ENCODE measurements around the gene ZNF556. TPM values are rescaled to one million over a fixed set of nuclear protein-coding genes. Genes with fewer than 3 reads are reported as not detected.

Gene ZNF556
- under 1 TPM in 2 of 9 donors, not detected in 7; 0.16 to 0.20 TPM for total RNA-seq
- polyA plus RNA-seq, result not detected
- long read RNA-seq, donor 1, result 0 reads
- long read RNA-seq, donor 2, result 0 reads
- long read RNA-seq, donor 3, result 0 reads

GRCh38 chr19:2867025-2867991 lies at the start of gene ZNF556:
TSS of gene ZNF556 (plus strand) at chr19:2867335. CDS start at chr19:2867422, 87 bp downstream.
- Histone ChIP-seq H3K27me3 (no peaks in the 10 kb centered on the region), H3K9me3 (peaks cover 0 to 9% (median 0%) of the 10 kb centered on the region in 12 donors), H3K4me1 (no peaks in the 10 kb centered on the region), H3K36me3 (no peaks in the 10 kb centered on the region), H3K27ac (no peak within 1 kb of the TSS), H3K4me3 (no peak within 1 kb of the TSS)
- TF ChIP-seq CTCF (IDR thresholded peaks at IDR 0.05) (no peak), POLR2A (IDR thresholded peaks at IDR 0.05) (no peak)
- DNase-seq (no peak), ATAC-seq (peak in 3 of 4 donors; percentile 36 to 79 (median 42))
- intact Hi-C loops (cut with DNase I), result loop anchor here in 3 of 10 donors (5.0 to 10.0 kb wide), 3 partner anchors 213 to 223 kb away; no protein-coding TSS in a partner anchor
- 82 to 90% (median 85%) methylated on average over 29 to 36 of the region's 36 CpGs for WGBS, 4 donors

- Histone ChIP-seq H3K4me3 (peak within 1 kb of the TSS; percentile 59 to 97 (median 84)), H3K36me3 (peaks cover 0 to 9% (median 0%) of the 10 kb centered on the region in 9 donors), H3K9me3 (no peaks in the 10 kb centered on the region), H3K4me1 (peaks cover 0 to 11% (median 5%) of the 10 kb centered on the region in 12 donors), H3K27ac (peak within 1 kb of the TSS in 11 of 12 donors; percentile 17 to 84 (median 61)), H3K27me3 (no peaks in the 10 kb centered on the region)
- 0 to 2% (median 0%) methylated on average over 25 to 64 of the region's 64 CpGs for WGBS, 4 donors
- DNase-seq (peak; percentile 96 to 100 (median 98)), ATAC-seq (peak; percentile 87 to 98 (median 96))
- peak in 1 of 2 donors; percentile 73 for TF ChIP-seq POLR2A (IDR thresholded peaks at IDR 0.05)
- TF ChIP-seq CTCF (IDR thresholded peaks at IDR 0.05), result peak; percentile 90 to 99 (median 97)
- intact Hi-C loops (cut with DNase I), result loop anchor here in 2 of 10 donors (1.0 to 5.0 kb wide), 2 partner anchors 34 to 53 kb away; partner anchors contain the start of gene THOP1 (in 2 of the 2)
Measured at GRCh38 chr19:2819540-2820111, 47.5 kb upstream of the ZNF556 start, which contains the start of gene ZNF554. TSS of gene ZNF554 (plus strand) at chr19:2819868. CDS start at chr19:2820072, 204 bp downstream.

- Histone ChIP-seq H3K4me1 (peaks cover 0 to 11% (median 5%) of the 10 kb centered on the region in 12 donors), H3K9me3 (no peaks in the 10 kb centered on the region), H3K36me3 (peaks cover 0 to 9% (median 0%) of the 10 kb centered on the region in 9 donors), H3K4me3 (peak overlapping the region; percentile 59 to 97 (median 84)), H3K27me3 (no peaks in the 10 kb centered on the region), H3K27ac (peak overlapping the region in 11 of 12 donors; percentile 17 to 84 (median 61))
- WGBS, 4 donors, result 1 to 5% (median 2%) methylated on average over 14 to 36 of the region's 36 CpGs
- ATAC-seq (peak in 2 of 4 donors; percentile 5 to 16), DNase-seq (peak in 1 of 5 donors; percentile 37)
- TF ChIP-seq POLR2A (IDR thresholded peaks at IDR 0.05) (no peak), CTCF (IDR thresholded peaks at IDR 0.05) (no peak)
- intact Hi-C loops (cut with DNase I), result loop anchor here in 1 of 10 donors (5.0 kb wide), 1 partner anchor 52 kb away; no protein-coding TSS in a partner anchor
Measured at GRCh38 chr19:2820112-2820702, 46.9 kb upstream of the ZNF556 start.

Measured in heart left ventricle (tissue), 16 donors.